ENCODE measurements around the gene LRRC3B.

The LRRC3B gene

GRCh38 chr3:26630669-26631389, 8.3 kb downstream of the LRRC3B start:
- ATAC-seq: no peak
- TF ChIP-seq PATZ1 (CRISPR knock-in tag; IDR thresholded peaks at IDR 0.05; ENCODE audit: borderline replicate concordance) (no peak), ZNF70 (CRISPR knock-in tag; IDR thresholded peaks at IDR 0.05) (no peak), RARB (CRISPR knock-in tag; IDR thresholded peaks at IDR 0.05) (no peak), OSR1 (CRISPR knock-in tag; IDR thresholded peaks at IDR 0.05) (no peak), ISL1 (CRISPR knock-in tag; IDR thresholded peaks at IDR 0.05) (no peak), GLIS3 (CRISPR knock-in tag; IDR thresholded peaks at IDR 0.05) (no peak), CREB5 (CRISPR knock-in tag; IDR thresholded peaks at IDR 0.05; ENCODE audit: low read depth) (no peak), PPARA (CRISPR knock-in tag; IDR thresholded peaks at IDR 0.05; ENCODE audit: borderline replicate concordance) (no peak), ZFP30 (CRISPR knock-in tag; IDR thresholded peaks at IDR 0.05) (no peak), ZFP3 (CRISPR knock-in tag; IDR thresholded peaks at IDR 0.05) (no peak)

- no peak for ATAC-seq
- no peak for TF ChIP-seq ZNF8 (CRISPR knock-in tag; IDR thresholded peaks at IDR 0.05)
- no peak for TF ChIP-seq TOX (CRISPR knock-in tag; IDR thresholded peaks at IDR 0.05; ENCODE audit: borderline replicate concordance)
- TF ChIP-seq PATZ1 (CRISPR knock-in tag; IDR thresholded peaks at IDR 0.05; ENCODE audit: borderline replicate concordance): no peak
- no peak for TF ChIP-seq ZC3H10 (CRISPR knock-in tag; IDR thresholded peaks at IDR 0.05)
- no peak for TF ChIP-seq ISL1 (CRISPR knock-in tag; IDR thresholded peaks at IDR 0.05)
- TF ChIP-seq ZFP30 (CRISPR knock-in tag; IDR thresholded peaks at IDR 0.05): no peak
- no peak for TF ChIP-seq OSR1 (CRISPR knock-in tag; IDR thresholded peaks at IDR 0.05)
- no peak for TF ChIP-seq PPARA (CRISPR knock-in tag; IDR thresholded peaks at IDR 0.05; ENCODE audit: borderline replicate concordance)
- no peak for TF ChIP-seq RARB (CRISPR knock-in tag; IDR thresholded peaks at IDR 0.05)
- TF ChIP-seq TSHZ2 (CRISPR knock-in tag; IDR thresholded peaks at IDR 0.05): no peak
- TF ChIP-seq ZNF565 (CRISPR knock-in tag; conservative IDR thresholded peaks at IDR 0.05; ENCODE audit: low read depth): no peak
- no peak for TF ChIP-seq BACH2 (CRISPR knock-in tag; IDR thresholded peaks at IDR 0.05; ENCODE audit: borderline replicate concordance)
- TF ChIP-seq ZFP3 (CRISPR knock-in tag; IDR thresholded peaks at IDR 0.05): no peak
- no peak for TF ChIP-seq SNAI2 (CRISPR knock-in tag; IDR thresholded peaks at IDR 0.05)
- no peak for TF ChIP-seq CSDC2 (CRISPR knock-in tag; IDR thresholded peaks at IDR 0.05)
- TF ChIP-seq TCF4 (CRISPR knock-in tag; IDR thresholded peaks at IDR 0.05; ENCODE audit: borderline replicate concordance): no peak
- no peak for TF ChIP-seq POU6F1 (CRISPR knock-in tag; IDR thresholded peaks at IDR 0.05; ENCODE audit: borderline replicate concordance, low read depth)
These were observed 8.8 kb downstream of the LRRC3B start for GRCh38 chr3:26631390-26631738.

GRCh38 chr3:26634601-26635000, 12.0 kb downstream of the LRRC3B start:
- no peak for ATAC-seq
- TF ChIP-seq ZFP3 (CRISPR knock-in tag; IDR thresholded peaks at IDR 0.05) (no peak), TCF4 (CRISPR knock-in tag; IDR thresholded peaks at IDR 0.05; ENCODE audit: borderline replicate concordance) (no peak), OSR1 (CRISPR knock-in tag; IDR thresholded peaks at IDR 0.05) (no peak), ZC3H10 (CRISPR knock-in tag; IDR thresholded peaks at IDR 0.05) (no peak), ZNF70 (CRISPR knock-in tag; IDR thresholded peaks at IDR 0.05) (no peak), ARNTL (CRISPR knock-in tag; IDR thresholded peaks at IDR 0.05; ENCODE audit: borderline replicate concordance, low read depth) (no peak), ZFP30 (CRISPR knock-in tag; IDR thresholded peaks at IDR 0.05) (no peak), CSRNP3 (CRISPR knock-in tag; IDR thresholded peaks at IDR 0.05) (no peak), BACH2 (CRISPR knock-in tag; IDR thresholded peaks at IDR 0.05; ENCODE audit: borderline replicate concordance) (no peak), SNAI2 (CRISPR knock-in tag; IDR thresholded peaks at IDR 0.05) (no peak), POU6F1 (CRISPR knock-in tag; IDR thresholded peaks at IDR 0.05; ENCODE audit: borderline replicate concordance, low read depth) (no peak), ESRRG (CRISPR knock-in tag; IDR thresholded peaks at IDR 0.05) (no peak), GLIS3 (CRISPR knock-in tag; IDR thresholded peaks at IDR 0.05) (no peak), ZNF565 (CRISPR knock-in tag; conservative IDR thresholded peaks at IDR 0.05; ENCODE audit: low read depth) (no peak)

Measured in SK-N-SH treated with all-trans-retinoic acid at 6 μM for 48 hours (cell line).